HEK293 (cell line): ENCODE data around the gene ACVR1C.
A peak's percentile ranks its signal among the peaks of the same experiment; 100 is the strongest.

ENCODE experiments used
- CTCF ChIA-PET: fragments of 350-600 bp; formaldehyde crosslinking; extraction: SDS; loops from one replicate; lab custom pipeline; 2021; ENCODE audit warnings: antibody characterized with exemption; lab: Yijun Ruan, JAX
- POLR2A ChIA-PET: fragments of 300-600 bp; formaldehyde crosslinking; extraction: SDS; loops from one replicate; lab custom pipeline; 2020; ENCODE audit warnings: antibody characterized with exemption, inconsistent platforms; lab: Yijun Ruan, JAX
- H3K27ac ChIP-seq: fragments of 200-500 bp; sonication (Bioruptor generic); 2 replicates; pipeline ENCODE4 v1.5.1; 2014; ENCODE audit warnings: low read depth, low read length, control low read depth, inconsistent platforms; ENCODE audit errors: extremely low read depth
- H3K36me3 ChIP-seq, 2 experiments: fragments of 200-500 bp in 1 of 2; sonication (Bioruptor generic) in 1 of 2; 1 replicate in 1 of 2; 2 replicates in 1 of 2; pipeline ENCODE4 v1.5.1; 2014 to 2017; ENCODE audit warnings: inconsistent platforms in 2 of 2, low read length in 2 of 2; ENCODE audit not compliant: control insufficient read depth in 2 of 2, insufficient read depth in 1 of 2
- H3K4me1 ChIP-seq: fragments of 200-500 bp; sonication (Bioruptor generic); 2 replicates; pipeline ENCODE4 v1.5.1; 2014; ENCODE audit warnings: mild to moderate bottlenecking, low read length, inconsistent platforms; ENCODE audit not compliant: control insufficient read depth, insufficient read depth
- H3K4me3 ChIP-seq: 2 replicates; pipeline ENCODE4 v1.5.1; 2011; ENCODE audit warnings: low read depth, mild to moderate bottlenecking, control low read depth, low read length, moderate library complexity
- H3K9me3 ChIP-seq: fragments of 200-500 bp; sonication (Bioruptor generic); 2 replicates; pipeline ENCODE4 v1.5.1; 2014; ENCODE audit warnings: low read depth, low read length, inconsistent platforms; ENCODE audit not compliant: control insufficient read depth, insufficient read depth
- BCL11A ChIP-seq: fragments of 450-650 bp; formaldehyde crosslinking; IDR thresholded peaks from 2 replicates; pipeline ENCODE4 v1.5.1; 2016; ENCODE audit warnings: low read depth, missing biosample characterization, missing genetic modification characterization
- BCL11B ChIP-seq: fragments of 450-650 bp; formaldehyde crosslinking; IDR thresholded peaks from 2 replicates; pipeline ENCODE4 v1.5.1; 2016; ENCODE audit warnings: low read depth, missing biosample characterization, missing genetic modification characterization
- KLF1 ChIP-seq: fragments of 450-650 bp; formaldehyde crosslinking; IDR thresholded peaks from 2 replicates; pipeline ENCODE4 v1.5.1; 2016; ENCODE audit warnings: missing biosample characterization, missing genetic modification characterization
- KLF7 ChIP-seq: fragments of 450-650 bp; formaldehyde crosslinking; IDR thresholded peaks from 2 replicates; pipeline ENCODE4 v1.5.1; 2016; ENCODE audit warnings: missing biosample characterization, missing genetic modification characterization, borderline replicate concordance
- SCRT2 ChIP-seq: fragments of 450-650 bp; formaldehyde crosslinking; IDR thresholded peaks from 2 replicates; pipeline ENCODE4 v1.5.1; 2016; ENCODE audit warnings: missing biosample characterization, missing genetic modification characterization
- SP2 ChIP-seq: fragments of 450-650 bp; formaldehyde crosslinking; IDR thresholded peaks from 2 replicates; pipeline ENCODE4 v1.5.1; 2016; ENCODE audit warnings: missing biosample characterization, missing genetic modification characterization
- ZBTB26 ChIP-seq: fragments of 450-650 bp; formaldehyde crosslinking; optimal IDR thresholded peaks from 2 replicates; pipeline ENCODE3; 2016; ENCODE audit warnings: missing biosample characterization, mild to moderate bottlenecking, missing genetic modification characterization
- ZFP3 ChIP-seq: fragments of 450-650 bp; formaldehyde crosslinking; IDR thresholded peaks from 2 replicates; pipeline ENCODE4 v1.5.1; 2016; ENCODE audit warnings: low read depth, missing biosample characterization, missing genetic modification characterization
- ZIC2 ChIP-seq: fragments of 450-650 bp; formaldehyde crosslinking; IDR thresholded peaks from 2 replicates; pipeline ENCODE4 v1.5.1; 2016; ENCODE audit warnings: missing biosample characterization, missing genetic modification characterization
- ZNF138 ChIP-seq: fragments of 450-650 bp; formaldehyde crosslinking; IDR thresholded peaks from 2 replicates; pipeline ENCODE4 v1.5.1; 2016; ENCODE audit warnings: missing biosample characterization, missing genetic modification characterization, borderline replicate concordance
- ZNF169 ChIP-seq: fragments of 450-650 bp; formaldehyde crosslinking; IDR thresholded peaks from 2 replicates; pipeline ENCODE4 v1.5.1; 2016; ENCODE audit warnings: missing biosample characterization, missing genetic modification characterization
- ZNF175 ChIP-seq: fragments of 450-650 bp; formaldehyde crosslinking; IDR thresholded peaks from 2 replicates; pipeline ENCODE4 v1.5.1; 2016; ENCODE audit warnings: missing biosample characterization, missing genetic modification characterization
- ZNF423 ChIP-seq: fragments of 450-650 bp; formaldehyde crosslinking; IDR thresholded peaks from 2 replicates; pipeline ENCODE4 v1.5.1; 2016; ENCODE audit warnings: missing biosample characterization, missing genetic modification characterization
- ZNF514 ChIP-seq: fragments of 450-650 bp; formaldehyde crosslinking; IDR thresholded peaks from 2 replicates; pipeline ENCODE4 v1.5.1; 2016; ENCODE audit warnings: missing biosample characterization, missing genetic modification characterization
- ZNF600 ChIP-seq: fragments of 450-650 bp; formaldehyde crosslinking; IDR thresholded peaks from 2 replicates; pipeline ENCODE4 v1.5.1; 2016; ENCODE audit warnings: missing biosample characterization, missing genetic modification characterization
- ZNF621 ChIP-seq: fragments of 450-650 bp; formaldehyde crosslinking; IDR thresholded peaks from 2 replicates; pipeline ENCODE4 v1.5.1; 2017; ENCODE audit warnings: missing biosample characterization, missing genetic modification characterization
- ZNF624 ChIP-seq: fragments of 450-650 bp; formaldehyde crosslinking; IDR thresholded peaks from 2 replicates; pipeline ENCODE4 v1.5.1; 2017; ENCODE audit warnings: missing biosample characterization, missing genetic modification characterization
- ZNF645 ChIP-seq: fragments of 450-650 bp; formaldehyde crosslinking; IDR thresholded peaks from 2 replicates; pipeline ENCODE4; 2016; ENCODE audit warnings: missing biosample characterization, missing genetic modification characterization
- ZNF677 ChIP-seq: fragments of 450-650 bp; IDR thresholded peaks from 2 replicates; pipeline ENCODE4 v1.5.0; 2018; ENCODE audit warnings: missing biosample characterization, mild to moderate bottlenecking, missing genetic modification characterization, moderate library complexity
- ZNF707 ChIP-seq: fragments of 450-650 bp; formaldehyde crosslinking; IDR thresholded peaks from 2 replicates; pipeline ENCODE4 v1.5.1; 2016; ENCODE audit warnings: missing biosample characterization, missing genetic modification characterization
- TF ChIP-seq, protein P1 (sequence below): fragments of 450-650 bp; formaldehyde crosslinking; IDR thresholded peaks from 2 replicates; pipeline ENCODE4 v1.5.1; 2016; ENCODE audit warnings: missing biosample characterization, missing genetic modification characterization
- TF ChIP-seq, protein P2 (sequence below): fragments of 450-650 bp; IDR thresholded peaks from 2 replicates; pipeline ENCODE4 v1.5.1; 2018; ENCODE audit warnings: missing biosample characterization, missing genetic modification characterization
- TF ChIP-seq, protein P3 (sequence below): fragments of 450-650 bp; formaldehyde crosslinking; IDR thresholded peaks from 2 replicates; pipeline ENCODE4 v1.5.1; 2016; ENCODE audit warnings: missing biosample characterization, missing genetic modification characterization

The ACVR1C gene

DNA sequence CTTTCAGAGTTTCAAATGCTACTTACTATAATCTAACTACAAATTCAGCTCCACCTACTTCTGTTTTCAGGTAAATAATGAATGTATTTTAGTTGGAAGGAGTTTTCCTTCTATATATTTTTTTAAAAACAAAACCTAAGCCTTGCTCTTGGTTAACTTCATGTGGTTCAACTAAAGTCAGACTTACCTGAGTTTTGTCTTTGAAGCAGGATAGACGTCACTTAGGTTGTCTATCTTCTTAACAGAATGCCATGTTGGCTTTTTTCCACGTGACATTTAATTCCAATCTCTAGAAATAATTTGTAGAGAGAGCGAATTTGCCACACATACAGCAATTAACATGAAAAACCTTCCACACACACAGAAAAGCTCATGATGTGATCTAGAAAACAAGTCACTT lies 140.9 kb downstream of the ACVR1C start:
- no peaks in the 10 kb centered on the region for H3K36me3 ChIP-seq
- ChIA-PET CTCF (interaction anchor here (0.5 to 3.0 kb wide), 4 partner anchors 10 to 523 kb away, joined by 3 to 20 read pairs (median 5); no protein-coding TSS in a partner anchor), POLR2A (no interaction called here)
- no peak overlapping the region for H3K27ac ChIP-seq
- no peak overlapping the region for H3K4me3 ChIP-seq
- TF ChIP-seq ZNF621 (no peak), BCL11A (no peak), ZNF707 (no peak), ZNF138 (tag by site-specific recombination) (no peak), KLF7 (no peak), ZNF677 (no peak), KLF1 (tag by site-specific recombination) (no peak), ZNF645 (no peak), ZNF624 (tag by site-specific recombination) (no peak), ZNF423 (tag by site-specific recombination) (no peak), ZNF600 (tag by site-specific recombination) (no peak), ZBTB26 (tag by site-specific recombination) (no peak), ZNF175 (tag by site-specific recombination) (no peak), ZNF169 (tag by site-specific recombination) (no peak)
- TF ChIP-seq, protein P1, sequence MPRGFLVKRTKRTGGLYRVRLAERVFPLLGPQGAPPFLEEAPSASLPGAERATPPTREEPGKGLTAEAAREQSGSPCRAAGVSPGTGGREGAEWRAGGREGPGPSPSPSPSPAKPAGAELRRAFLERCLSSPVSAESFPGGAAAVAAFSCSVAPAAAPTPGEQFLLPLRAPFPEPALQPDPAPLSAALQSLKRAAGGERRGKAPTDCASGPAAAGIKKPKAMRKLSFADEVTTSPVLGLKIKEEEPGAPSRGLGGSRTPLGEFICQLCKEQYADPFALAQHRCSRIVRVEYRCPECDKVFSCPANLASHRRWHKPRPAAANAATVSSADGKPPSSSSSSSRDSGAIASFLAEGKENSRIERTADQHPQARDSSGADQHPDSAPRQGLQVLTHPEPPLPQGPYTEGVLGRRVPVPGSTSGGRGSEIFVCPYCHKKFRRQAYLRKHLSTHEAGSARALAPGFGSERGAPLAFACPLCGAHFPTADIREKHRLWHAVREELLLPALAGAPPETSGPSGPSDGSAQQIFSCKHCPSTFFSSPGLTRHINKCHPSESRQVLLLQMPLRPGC (tag by site-specific recombination), result no peak
- TF ChIP-seq, all 188 proteins: peak for 0
- Histone ChIP-seq H3K4me1 (peaks cover 10% of the 10 kb centered on the region), H3K9me3 (no peaks in the 10 kb centered on the region)

GRCh38 chr2:157487271-157487610 lies 141.4 kb downstream of the ACVR1C start:
- Histone ChIP-seq H3K27ac (no peak overlapping the region), H3K36me3 (no peaks in the 10 kb centered on the region), H3K4me1 (peaks cover 10% of the 10 kb centered on the region), H3K4me3 (no peak overlapping the region), H3K9me3 (no peaks in the 10 kb centered on the region)
- CTCF ChIA-PET, result interaction anchor here (1.0 to 3.0 kb wide), 4 partner anchors 8 to 524 kb away, joined by 3 to 20 read pairs (median 4); no protein-coding TSS in a partner anchor
- POLR2A ChIA-PET, result no interaction called here
- TF ChIP-seq SCRT2 (tag by site-specific recombination) (0 out of 2 replicates have a peak, but pooled peaks have one; percentile 27), ZIC2 (tag by site-specific recombination) (no peak)

DNA sequence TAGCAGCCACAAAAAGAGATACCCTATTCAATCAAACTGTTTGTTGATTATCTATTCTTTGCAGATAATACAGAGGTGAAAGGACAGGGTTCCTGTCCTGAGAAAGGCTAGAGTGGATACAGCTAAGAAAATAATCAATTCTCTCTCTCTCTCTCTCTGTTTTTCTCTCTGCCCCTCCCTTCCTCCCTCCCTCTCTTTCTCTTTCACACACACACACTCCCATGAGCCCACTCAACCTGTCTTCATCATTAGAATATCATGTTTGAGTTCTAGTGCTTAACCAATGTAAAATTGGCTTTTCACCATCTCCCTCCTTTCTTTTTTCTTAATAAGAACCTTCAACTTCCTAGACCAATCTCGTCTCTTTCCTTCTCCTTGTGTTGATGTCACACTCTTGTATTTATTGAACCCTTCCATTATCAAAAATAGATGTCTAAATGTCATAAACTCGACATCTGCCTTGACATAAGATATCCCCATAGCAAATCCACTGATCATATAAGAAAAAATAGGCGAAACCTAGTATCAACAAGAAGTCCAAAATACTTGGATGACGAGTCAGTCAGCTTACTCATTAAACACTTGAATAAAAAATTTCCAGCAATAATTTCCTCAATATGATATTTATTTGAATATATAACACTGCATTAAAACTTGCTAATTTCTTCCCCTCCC lies 141.9 kb downstream of the ACVR1C start:
- H3K9me3 ChIP-seq, result no peaks in the 10 kb centered on the region
- H3K36me3 ChIP-seq, result no peaks in the 10 kb centered on the region
- H3K27ac ChIP-seq, result no peak overlapping the region
- CTCF ChIA-PET, result interaction anchor here (0.8 to 1.5 kb wide), 4 partner anchors 9 to 184 kb away, joined by 3 to 5 read pairs (median 4); no protein-coding TSS in a partner anchor
- peaks cover 10% of the 10 kb centered on the region for H3K4me1 ChIP-seq
- POLR2A ChIA-PET, result no interaction called here
- H3K4me3 ChIP-seq, result no peak overlapping the region
- TF ChIP-seq SP2 (tag by site-specific recombination) (no peak), BCL11B (no peak), ZFP3 (tag by site-specific recombination) (no peak), KLF1 (tag by site-specific recombination) (no peak), ZNF514 (tag by site-specific recombination) (no peak)
- TF ChIP-seq, protein P2, sequence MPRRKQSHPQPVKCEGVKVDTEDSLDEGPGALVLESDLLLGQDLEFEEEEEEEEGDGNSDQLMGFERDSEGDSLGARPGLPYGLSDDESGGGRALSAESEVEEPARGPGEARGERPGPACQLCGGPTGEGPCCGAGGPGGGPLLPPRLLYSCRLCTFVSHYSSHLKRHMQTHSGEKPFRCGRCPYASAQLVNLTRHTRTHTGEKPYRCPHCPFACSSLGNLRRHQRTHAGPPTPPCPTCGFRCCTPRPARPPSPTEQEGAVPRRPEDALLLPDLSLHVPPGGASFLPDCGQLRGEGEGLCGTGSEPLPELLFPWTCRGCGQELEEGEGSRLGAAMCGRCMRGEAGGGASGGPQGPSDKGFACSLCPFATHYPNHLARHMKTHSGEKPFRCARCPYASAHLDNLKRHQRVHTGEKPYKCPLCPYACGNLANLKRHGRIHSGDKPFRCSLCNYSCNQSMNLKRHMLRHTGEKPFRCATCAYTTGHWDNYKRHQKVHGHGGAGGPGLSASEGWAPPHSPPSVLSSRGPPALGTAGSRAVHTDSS (tag by site-specific recombination), result no peak
- TF ChIP-seq, protein P3, sequence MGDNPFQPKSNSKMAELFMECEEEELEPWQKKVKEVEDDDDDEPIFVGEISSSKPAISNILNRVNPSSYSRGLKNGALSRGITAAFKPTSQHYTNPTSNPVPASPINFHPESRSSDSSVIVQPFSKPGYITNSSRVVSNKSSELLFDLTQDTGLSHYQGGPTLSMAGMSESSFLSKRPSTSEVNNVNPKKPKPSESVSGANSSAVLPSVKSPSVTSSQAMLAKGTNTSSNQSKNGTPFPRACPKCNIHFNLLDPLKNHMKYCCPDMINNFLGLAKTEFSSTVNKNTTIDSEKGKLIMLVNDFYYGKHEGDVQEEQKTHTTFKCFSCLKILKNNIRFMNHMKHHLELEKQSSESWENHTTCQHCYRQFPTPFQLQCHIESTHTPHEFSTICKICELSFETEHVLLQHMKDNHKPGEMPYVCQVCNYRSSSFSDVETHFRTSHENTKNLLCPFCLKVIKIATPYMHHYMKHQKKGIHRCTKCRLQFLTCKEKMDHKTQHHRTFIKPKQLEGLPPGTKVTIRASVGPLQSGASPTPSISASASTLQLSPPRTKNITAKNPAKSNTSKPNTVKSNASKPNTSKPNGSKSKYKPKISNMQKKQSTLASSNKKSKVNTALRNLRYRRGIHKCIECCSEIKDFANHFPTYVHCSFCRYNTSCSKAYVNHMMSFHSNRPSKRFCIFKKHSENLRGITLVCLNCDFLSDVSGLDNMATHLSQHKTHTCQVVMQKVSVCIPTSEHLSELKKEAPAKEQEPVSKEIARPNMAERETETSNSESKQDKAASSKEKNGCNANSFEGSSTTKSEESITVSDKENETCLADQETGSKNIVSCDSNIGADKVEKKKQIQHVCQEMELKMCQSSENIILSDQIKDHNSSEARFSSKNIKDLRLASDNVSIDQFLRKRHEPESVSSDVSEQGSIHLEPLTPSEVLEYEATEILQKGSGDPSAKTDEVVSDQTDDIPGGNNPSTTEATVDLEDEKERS (tag by site-specific recombination), result no peak
